GM12878 (cell line): Measurements from ENCODE around the gene NPRL2. TPM values are rescaled to one million over a fixed set of nuclear protein-coding genes. Genes with fewer than 3 reads are reported as not detected.
A peak's percentile ranks its signal among the peaks of the same experiment; 100 is the strongest.

Experiments
- ATAC-seq: fragments of 200-7000 bp; cut with Tn5 transposase; 3 replicates; pipeline ENCODE4 v1.9.1; 2020; ENCODE audit warnings: mild to moderate bottlenecking, moderate library complexity
- BruUV-seq: library from RNA; stranded (reverse); fragments of 400-500 nt; replicated peaks from 2 replicates; lab custom pipeline; 2021; lab: Mats Ljungman, UMichigan
- CTCF ChIA-PET: fragments of 300-600 bp; sonication (Branson Sonifier 250); formaldehyde crosslinking; extraction: SDS; loops from one replicate; lab custom pipeline; 2021; ENCODE audit warnings: inconsistent platforms; lab: Yijun Ruan, JAX
- POLR2A ChIA-PET: fragments of 350-600 bp; formaldehyde crosslinking; extraction: SDS; loops from one replicate; lab custom pipeline; 2021; ENCODE audit warnings: inconsistent platforms; lab: Charles Lee
- RAD21 ChIA-PET: fragments of 300-600 bp; sonication (Branson Sonifier 250); formaldehyde crosslinking; loops from one replicate; lab custom pipeline; 2023; ENCODE audit warnings: antibody characterized with exemption; ENCODE audit not compliant: unreplicated experiment; lab: Charles Lee
- SMC1A ChIA-PET: fragments of 300-600 bp; sonication (Branson Sonifier 250); formaldehyde crosslinking; loops from one replicate; lab custom pipeline; 2023; ENCODE audit not compliant: unreplicated experiment, uncharacterized antibody; lab: Charles Lee
- DNase-seq: peaks from one replicate; pipeline ENCODE4 v3.0.0-alpha.2; 2011; ENCODE audit warnings: low read depth, low spot score
- FAIRE-seq: peaks from 3 replicates; lab custom pipeline; 2011; peaks lifted over from hg19 to GRCh38; lab: Jason Lieb, UNC
- H2AFZ ChIP-seq: 2 replicates; pipeline ENCODE4 v1.6.0; 2011; ENCODE audit warnings: low read depth, low read length, control low read depth; ENCODE audit not compliant: control insufficient read depth
- H3K27ac ChIP-seq: 2 replicates; pipeline ENCODE4 v1.5.1; 2011; ENCODE audit warnings: control low read depth; ENCODE audit not compliant: control insufficient read depth, insufficient read depth
- H3K27me3 ChIP-seq, 2 experiments: replicated peaks in 1 of 2; 2 replicates each; pipeline versions ENCODE4 v1.6.0 to v1.6.1; 2011; ENCODE audit warnings: low read length in 1 of 2; ENCODE audit not compliant: control insufficient read depth in 2 of 2, insufficient read depth in 2 of 2
- H3K36me3 ChIP-seq, 2 experiments: 2 replicates each; pipeline ENCODE4 v1.5.1; 2011; ENCODE audit warnings: low read length in 1 of 2; ENCODE audit not compliant: control insufficient read depth in 2 of 2, insufficient read depth in 2 of 2
- H3K4me1 ChIP-seq: 2 replicates; pipeline ENCODE4 v1.6.1; 2011; ENCODE audit warnings: mild to moderate bottlenecking, low read length, moderate library complexity, mixed read lengths; ENCODE audit not compliant: control insufficient read depth, insufficient read depth
- H3K4me2 ChIP-seq: 2 replicates; pipeline ENCODE4 v1.6.0; 2011; ENCODE audit warnings: control low read depth; ENCODE audit not compliant: control insufficient read depth, insufficient read depth
- H3K4me3 ChIP-seq: fragments of 200-600 bp; sonication (generic); 2 replicates; pipeline ENCODE4 v1.5.1; 2016
- H3K79me2 ChIP-seq: 2 replicates; pipeline ENCODE4 v1.6.0; 2011; ENCODE audit warnings: low read length; ENCODE audit not compliant: control insufficient read depth, insufficient read depth
- H3K9ac ChIP-seq: 2 replicates; pipeline ENCODE4 v1.8.0; 2011; ENCODE audit warnings: low read length, control low read depth, mixed read lengths; ENCODE audit not compliant: control insufficient read depth, insufficient read depth
- H3K9me3 ChIP-seq: replicated peaks from 3 replicates; pipeline ENCODE4 v1.5.1; 2011; ENCODE audit warnings: mild to moderate bottlenecking, low read length; ENCODE audit not compliant: control insufficient read depth, insufficient read depth
- H4K20me1 ChIP-seq: 2 replicates; pipeline ENCODE4 v1.6.0; 2011; ENCODE audit not compliant: control insufficient read depth, insufficient read depth
- ASH2L ChIP-seq: fragments of 300-600, 200-600 bp; sonication (generic); IDR thresholded peaks from 2 replicates; pipeline ENCODE4 v1.6.1; 2017; ENCODE audit warnings: low read depth, mild to moderate bottlenecking, borderline replicate concordance
- CHD4 ChIP-seq: fragments of 200-600 bp; sonication (generic); IDR thresholded peaks from 2 replicates; pipeline ENCODE4 v1.6.1; 2016; ENCODE audit warnings: mild to moderate bottlenecking
- CREM ChIP-seq: IDR thresholded peaks from 2 replicates; pipeline ENCODE4 v1.6.1; 2014; ENCODE audit warnings: antibody characterized with exemption, low read depth
- HDAC6 ChIP-seq: fragments of 200-600 bp; sonication (generic); IDR thresholded peaks from one replicate; pipeline ENCODE4 v1.8.0; 2017; ENCODE audit warnings: antibody characterized with exemption; ENCODE audit not compliant: unreplicated experiment
- MEF2A ChIP-seq: IDR thresholded peaks from 2 replicates; pipeline ENCODE4 v1.6.1; 2011; ENCODE audit warnings: low read depth, mild to moderate bottlenecking, low read length, moderate library complexity; ENCODE audit not compliant: insufficient read depth
- MYB ChIP-seq: fragments of 150-350 bp; IDR thresholded peaks from 2 replicates; pipeline ENCODE4 v1.6.1; 2014; ENCODE audit warnings: mild to moderate bottlenecking, low read depth, low read length, borderline replicate concordance
- NR2C1 ChIP-seq: fragments of 450-650 bp; IDR thresholded peaks from 2 replicates; pipeline ENCODE4 v1.6.1; 2017; ENCODE audit warnings: antibody characterized with exemption, mild to moderate bottlenecking, moderate library complexity
- NRF1 ChIP-seq: conservative IDR thresholded peaks from 2 replicates; pipeline ENCODE4 v1.6.1; 2011; ENCODE audit warnings: mild to moderate bottlenecking, low read depth, low read length, improper control_type of control experiment
- RBBP5 ChIP-seq: fragments of 200-600 bp; sonication (generic); conservative IDR thresholded peaks from 2 replicates; pipeline ENCODE4 v1.6.1; 2016
- RFX5 ChIP-seq: IDR thresholded peaks from 2 replicates; pipeline ENCODE4 v1.6.1; 2011; ENCODE audit warnings: low read depth, low read length, improper control_type of control experiment
- SRF ChIP-seq, 2 experiments: IDR thresholded peaks; 2 replicates each; pipeline ENCODE4 v1.6.1; 2011; ENCODE audit warnings: low read depth in 2 of 2, low read length in 2 of 2, mild to moderate bottlenecking in 1 of 2, moderate library complexity in 1 of 2
- STAT3 ChIP-seq: IDR thresholded peaks from 2 replicates; pipeline ENCODE4 v1.6.1; 2011; ENCODE audit warnings: low read depth, low read length, improper control_type of control experiment
- TCF7 ChIP-seq: IDR thresholded peaks from 2 replicates; pipeline ENCODE4 v1.6.1; 2014; ENCODE audit warnings: antibody characterized with exemption, borderline replicate concordance
- WGBS: methylation state at CpG from one replicate; pipeline ENCODE4 v1.1.6; 2016; ENCODE audit warnings: low lambda C conversion rate; ENCODE audit not compliant: insufficient replicate concordance, insufficient coverage; ENCODE audit errors: missing lambda C conversion rate; 5-methylcytosine and 5-hydroxymethylcytosine counted together
- in situ Hi-C: fragments of 300-500 bp; cut with MboI; formaldehyde crosslinking; loops from 9 replicates; pipeline ENCODE4 v1.14.3; 2018; ENCODE audit warnings: mixed read lengths
- intact Hi-C: fragments of 100-400 bp; cut with micrococcal nuclease; formaldehyde crosslinking; loops from one replicate; pipeline ENCODE4 v1.14.2; 2022; ENCODE audit not compliant: unreplicated experiment
- polyA plus RNA-seq, 11 experiments: library from polyadenylated mRNA; depleted of rRNA in 4 of 11; unstranded in 6 of 11; stranded (reverse) in 5 of 11; fragments of >200 nt; fragmentation: Nextera tagmentation in 4 of 11; fragmentation: Illumina TruSeq in 1 of 11; extraction: Ambion mirVana in 4 of 11; extraction: Trizol in 1 of 11; gene quantifications; 1 replicate in 1 of 11; 2 replicates in 10 of 11; pipeline versions ENCODE4 v1.2.1 to v1.2.3, GENCODE V29; 2011 to 2016; ENCODE audit warnings: inconsistent platforms in 2 of 11, missing spikeins in 2 of 11, low read depth in 1 of 11
- total RNA-seq, 4 experiments: library from RNA; depleted of rRNA in 3 of 4; stranded (reverse); fragments of >200 nt in 3 of 4; fragmentation: Illumina TruSeq in 1 of 4; extraction: Trizol in 1 of 4; gene quantifications; 2 replicates each; pipeline versions ENCODE4 v1.2.1 to v1.2.3, GENCODE V29; 2013 to 2021
- TF ChIP-seq, protein P1 (sequence below): IDR thresholded peaks from 2 replicates; pipeline ENCODE4 v1.6.1; 2012; ENCODE audit warnings: mild to moderate bottlenecking, low read depth, low read length

NPRL2 gene
- total and polyA plus RNA-seq, 10 of the 15 experiments (the other 5 are each of a cell fraction or from before 2014, with no cell fraction given): 17.8 to 54.2 (median 32.9) TPM

GRCh38 chr3:50364573-50365079 is 14.1 kb upstream of the NPRL2 start:
- in situ Hi-C loops (no loop called here), intact Hi-C loops (no loop called here)
- H2AFZ ChIP-seq: peak overlapping the region; percentile 55
- 38% methylated on average over 28 of the region's 48 CpGs for WGBS
- DNase-seq (no peak), FAIRE-seq (no peak)
- ChIA-PET POLR2A (interaction anchor here (0.6 to 1.1 kb wide), 3 partner anchors 14 to 412 kb away, joined by 3 to 8 read pairs (median 3); partner anchors contain the start of genes CYB561D2 and NPRL2), RAD21 (no interaction called here), CTCF (interaction anchor here (1.4 kb wide), 1 partner anchor 14 kb away, joined by 4 read pairs; the partner anchor contains the start of genes CYB561D2 and NPRL2)
- no peak overlapping the region for H3K9ac ChIP-seq
- H3K27me3 ChIP-seq: no peaks in the 10 kb centered on the region; a peak in 1 of 4 replicates
- no peaks in the 10 kb centered on the region for H3K36me3 ChIP-seq
- H3K4me3 ChIP-seq: peak overlapping the region; percentile 70
- BruUV-seq: no TSS peak
- no peak overlapping the region for H3K27ac ChIP-seq
- no peaks in the 10 kb centered on the region for H3K79me2 ChIP-seq
- no peaks in the 10 kb centered on the region for H3K9me3 ChIP-seq
- peaks cover 10% of the 10 kb centered on the region; the same call in 1 of the 2 replicates for H3K4me1 ChIP-seq
- H3K4me2 ChIP-seq: peak overlapping the region; percentile 100
- TF ChIP-seq MYB (no peak), NRF1 (no peak), CHD4 (no peak)
- TF ChIP-seq, all 136 proteins: peak for 0
- peak; percentile 30 for ATAC-seq
- SMC1A ChIA-PET: no interaction called here
- no peaks in the 10 kb centered on the region for H4K20me1 ChIP-seq

- Histone ChIP-seq H3K27me3 (no peaks in the 10 kb centered on the region), H3K79me2 (peaks cover 33% of the 10 kb centered on the region), H3K27ac (no peak overlapping the region), H3K4me3 (peak overlapping the region; percentile 49), H4K20me1 (peaks cover 2% of the 10 kb centered on the region; the same call in 1 of the 2 replicates), H3K9me3 (no peaks in the 10 kb centered on the region), H3K4me1 (peaks cover 18% of the 10 kb centered on the region), H2AFZ (peak overlapping the region; percentile 99), H3K9ac (no peak overlapping the region), H3K4me2 (peak overlapping the region; percentile 82), H3K36me3 (peaks cover 3 to 17% of the 10 kb centered on the region in 2 experiments; a peak in 2 of 4 replicates)
- POLR2A ChIA-PET: interaction anchor here (0.6 to 3.2 kb wide), 3 partner anchors 10 to 227 kb away, joined by 3 to 24 read pairs (median 5); partner anchors contain the start of genes CYB561D2 and NPRL2
- FAIRE-seq (no peak), DNase-seq (no peak), ATAC-seq (peak; percentile 20)
- CTCF ChIA-PET: interaction anchor here (0.9 kb wide), 1 partner anchor 195 kb away, joined by 4 read pairs; no protein-coding TSS in a partner anchor
- in situ Hi-C loops (loop anchor here (10.0 kb wide), 1 partner anchor 1025 kb away; the partner anchor contains the start of gene MANF), intact Hi-C loops (loop anchor here (1.0 kb wide), 1 partner anchor 8 kb away; no protein-coding TSS in a partner anchor)
- WGBS: 8% methylated on average over 8 of the region's 8 CpGs
- no TSS peak for BruUV-seq
- SMC1A ChIA-PET: interaction anchor here (0.8 to 1.0 kb wide), 2 partner anchors 10 to 23 kb away, joined by 4 read pairs; partner anchors contain the start of genes CYB561D2 and NPRL2
- RAD21 ChIA-PET: interaction anchor here (0.6 kb wide), 1 partner anchor 23 kb away, joined by 3 read pairs; no protein-coding TSS in a partner anchor
- TF ChIP-seq SRF (IDR thresholded peaks at IDR 0.05; ENCODE audit: low read depth in 2 of 2, low read length in 2 of 2) (no peak), RFX5 (no peak), CREM (no peak), ASH2L (no peak), CHD4 (no peak), HDAC6 (no peak), MEF2A (no peak), NR2C1 (no peak), RBBP5 (no peak), TCF7 (no peak), STAT3 (no peak)
- TF ChIP-seq, protein P1, sequence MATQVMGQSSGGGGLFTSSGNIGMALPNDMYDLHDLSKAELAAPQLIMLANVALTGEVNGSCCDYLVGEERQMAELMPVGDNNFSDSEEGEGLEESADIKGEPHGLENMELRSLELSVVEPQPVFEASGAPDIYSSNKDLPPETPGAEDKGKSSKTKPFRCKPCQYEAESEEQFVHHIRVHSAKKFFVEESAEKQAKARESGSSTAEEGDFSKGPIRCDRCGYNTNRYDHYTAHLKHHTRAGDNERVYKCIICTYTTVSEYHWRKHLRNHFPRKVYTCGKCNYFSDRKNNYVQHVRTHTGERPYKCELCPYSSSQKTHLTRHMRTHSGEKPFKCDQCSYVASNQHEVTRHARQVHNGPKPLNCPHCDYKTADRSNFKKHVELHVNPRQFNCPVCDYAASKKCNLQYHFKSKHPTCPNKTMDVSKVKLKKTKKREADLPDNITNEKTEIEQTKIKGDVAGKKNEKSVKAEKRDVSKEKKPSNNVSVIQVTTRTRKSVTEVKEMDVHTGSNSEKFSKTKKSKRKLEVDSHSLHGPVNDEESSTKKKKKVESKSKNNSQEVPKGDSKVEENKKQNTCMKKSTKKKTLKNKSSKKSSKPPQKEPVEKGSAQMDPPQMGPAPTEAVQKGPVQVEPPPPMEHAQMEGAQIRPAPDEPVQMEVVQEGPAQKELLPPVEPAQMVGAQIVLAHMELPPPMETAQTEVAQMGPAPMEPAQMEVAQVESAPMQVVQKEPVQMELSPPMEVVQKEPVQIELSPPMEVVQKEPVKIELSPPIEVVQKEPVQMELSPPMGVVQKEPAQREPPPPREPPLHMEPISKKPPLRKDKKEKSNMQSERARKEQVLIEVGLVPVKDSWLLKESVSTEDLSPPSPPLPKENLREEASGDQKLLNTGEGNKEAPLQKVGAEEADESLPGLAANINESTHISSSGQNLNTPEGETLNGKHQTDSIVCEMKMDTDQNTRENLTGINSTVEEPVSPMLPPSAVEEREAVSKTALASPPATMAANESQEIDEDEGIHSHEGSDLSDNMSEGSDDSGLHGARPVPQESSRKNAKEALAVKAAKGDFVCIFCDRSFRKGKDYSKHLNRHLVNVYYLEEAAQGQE: no peak
Observed at GRCh38 chr3:50359760-50360110, 9.2 kb upstream of the NPRL2 start.
